HG03442 (cell line): ENCODE results near the gene FOXN1.

Experiments used
- ATAC-seq: cut with Tn5 transposase; IDR thresholded peaks from one replicate; pipeline ENCODE4 v1.9.1; 2021; ENCODE audit warnings: mild to moderate bottlenecking, moderate library complexity; ENCODE audit not compliant: unreplicated experiment

Gene FOXN1

DNA sequence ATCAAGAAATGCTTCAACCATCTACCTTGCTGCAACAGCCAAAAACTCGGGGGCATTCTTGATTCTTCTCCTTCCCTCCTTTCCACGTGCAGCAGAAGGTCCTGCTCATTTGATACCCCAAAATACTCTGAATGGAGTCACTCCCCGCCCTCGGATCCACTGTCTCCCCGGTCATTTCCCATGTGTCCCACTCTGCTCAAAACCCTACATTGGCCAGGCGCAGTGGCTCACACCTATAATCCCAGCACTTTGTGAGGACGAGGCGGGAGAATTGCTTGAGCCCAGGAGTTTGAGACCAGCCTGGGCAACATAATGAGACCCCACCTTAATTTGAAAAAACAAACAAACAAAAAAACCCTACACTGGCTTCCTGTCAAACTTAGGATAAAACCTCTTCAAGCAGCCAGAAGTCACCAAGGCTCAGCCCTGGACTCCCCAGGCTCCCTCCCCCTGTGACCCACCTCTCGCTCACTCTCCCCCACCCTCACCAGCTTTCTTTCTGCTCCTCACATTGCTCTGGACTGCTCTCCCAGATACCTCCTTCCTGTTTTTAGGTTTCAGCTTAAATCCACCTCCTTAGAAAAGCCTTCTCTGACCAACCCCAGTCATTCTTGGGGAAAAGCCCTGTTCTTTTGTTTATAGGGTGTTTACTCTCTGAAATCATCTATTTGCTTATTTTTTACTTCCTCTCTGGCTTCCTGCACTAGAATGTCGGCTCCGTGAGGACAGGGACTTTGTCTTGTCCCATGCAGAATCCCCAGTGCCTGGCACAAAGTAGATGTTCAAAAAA is 29.9 kb upstream of the FOXN1 start:
- no peak for ATAC-seq

DNA sequence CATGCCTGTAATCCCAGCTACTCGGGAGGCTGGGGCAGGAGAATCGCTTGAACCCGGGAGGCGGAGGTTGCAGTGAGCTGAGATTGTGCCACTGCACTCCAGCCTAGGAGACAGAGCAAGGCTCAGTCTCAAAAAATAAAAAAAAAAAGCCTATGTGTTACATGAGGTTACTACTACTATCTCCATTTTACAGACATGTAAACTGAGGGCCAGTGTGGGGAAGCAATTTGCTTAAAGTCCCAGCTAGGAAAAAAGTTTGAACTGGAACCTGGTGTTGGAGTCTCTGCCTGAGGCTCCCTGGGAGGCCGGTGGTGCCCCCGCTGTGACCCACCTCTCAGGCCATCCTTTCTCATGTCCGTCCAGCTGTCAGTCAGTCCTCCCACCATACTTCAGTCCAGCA is 28.2 kb upstream of the FOXN1 start:
- ATAC-seq = no peak

DNA sequence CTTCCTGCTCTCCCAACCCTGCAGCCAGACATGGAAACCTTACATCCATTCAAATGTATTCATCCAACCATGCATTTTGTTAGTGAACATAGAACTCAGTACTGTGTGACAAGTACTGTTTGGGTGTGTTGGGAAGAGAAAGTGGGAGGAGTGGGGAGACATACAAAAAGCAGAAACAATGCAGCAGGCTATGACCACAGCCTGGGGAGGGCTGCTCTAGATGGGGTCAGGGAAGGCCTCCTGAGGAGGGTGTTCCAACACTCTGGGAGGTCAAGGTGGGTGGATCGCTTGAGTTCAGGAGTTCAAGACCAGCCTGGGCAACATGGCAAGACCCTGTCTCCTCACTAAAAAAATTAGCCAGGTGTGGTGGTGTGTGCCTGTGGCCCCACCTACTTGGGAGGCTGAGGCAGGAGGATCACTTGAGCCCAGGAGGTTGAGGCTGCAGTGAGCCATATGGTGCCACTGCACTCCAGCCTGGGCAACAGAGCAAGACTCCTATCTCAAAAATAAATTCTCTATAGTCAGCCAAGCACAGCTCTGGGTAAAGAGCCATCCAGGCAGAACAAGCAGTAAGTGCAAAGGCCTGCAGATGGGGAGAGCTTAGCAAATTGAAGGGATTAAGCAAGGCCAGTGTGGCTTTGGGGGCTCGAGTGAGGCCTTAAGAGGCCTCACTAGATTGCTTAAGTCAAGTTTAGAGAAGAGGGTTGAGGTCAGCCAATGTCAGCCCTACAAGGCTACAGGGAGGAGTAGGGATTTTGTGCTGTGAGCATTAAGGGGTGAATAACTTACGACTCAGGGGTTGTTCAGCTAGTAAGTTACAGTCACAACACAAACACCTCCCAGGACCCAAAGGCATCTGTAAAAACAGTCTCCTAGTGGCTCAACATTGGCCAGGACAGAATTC is 27.2 kb upstream of the FOXN1 start:
- ATAC-seq = no peak

DNA sequence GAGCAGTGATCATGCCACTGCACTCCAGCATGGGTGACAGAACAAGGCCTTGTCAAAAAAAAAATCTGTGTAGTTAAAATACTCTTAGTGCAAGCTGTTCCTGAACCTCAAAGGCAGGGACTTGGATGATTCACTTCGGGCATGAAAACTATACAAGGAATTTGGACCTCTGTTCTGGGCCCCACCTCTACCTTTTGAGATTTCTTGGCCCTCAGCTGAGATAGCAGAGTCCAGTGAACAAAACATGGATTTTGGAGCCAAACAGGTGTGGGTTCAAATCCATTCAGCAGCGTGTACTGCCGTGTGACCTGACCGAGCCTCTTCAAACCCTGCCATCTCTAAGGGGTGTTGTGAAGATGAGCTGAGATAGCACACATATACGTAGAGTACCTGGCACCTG is 25.9 kb upstream of the FOXN1 start:
- no peak for ATAC-seq

DNA sequence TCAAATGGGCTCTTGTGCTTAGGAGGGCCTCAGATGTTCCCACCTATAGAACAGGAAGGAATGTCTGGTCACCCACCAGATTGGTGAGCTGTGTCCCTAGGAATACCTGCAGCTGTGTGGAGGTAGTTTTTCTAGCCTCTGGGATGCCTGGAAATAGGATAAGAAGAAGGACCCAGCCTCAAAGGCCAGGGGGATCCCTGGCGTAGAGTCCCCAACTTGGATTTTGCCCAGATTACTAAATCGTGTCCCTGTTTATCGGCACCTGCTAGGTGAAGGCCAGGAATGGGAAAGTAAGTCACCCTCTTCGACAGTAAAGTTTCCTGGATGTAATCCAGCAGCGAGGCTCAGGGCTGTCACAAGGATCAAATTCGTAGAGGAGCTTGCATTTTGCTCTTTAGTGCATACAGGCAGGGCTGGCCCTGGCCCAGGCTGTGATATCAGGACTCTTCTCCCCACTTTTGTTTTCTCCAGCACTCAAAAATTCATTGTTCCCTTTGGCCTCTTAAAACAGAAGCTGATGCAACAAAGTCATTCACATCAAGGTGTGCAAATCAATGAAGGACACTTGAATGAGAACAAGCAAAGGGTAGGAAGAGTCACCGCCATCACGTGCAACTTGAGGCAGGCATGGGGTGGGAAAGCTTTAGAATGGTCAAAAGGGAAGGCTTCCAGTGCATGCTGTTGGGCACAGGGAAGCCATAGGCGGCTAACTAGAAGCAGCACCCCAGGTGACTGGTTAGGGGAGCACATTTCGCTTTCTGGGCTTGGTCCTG is 25.2 kb upstream of the FOXN1 start:
- no peak for ATAC-seq

DNA sequence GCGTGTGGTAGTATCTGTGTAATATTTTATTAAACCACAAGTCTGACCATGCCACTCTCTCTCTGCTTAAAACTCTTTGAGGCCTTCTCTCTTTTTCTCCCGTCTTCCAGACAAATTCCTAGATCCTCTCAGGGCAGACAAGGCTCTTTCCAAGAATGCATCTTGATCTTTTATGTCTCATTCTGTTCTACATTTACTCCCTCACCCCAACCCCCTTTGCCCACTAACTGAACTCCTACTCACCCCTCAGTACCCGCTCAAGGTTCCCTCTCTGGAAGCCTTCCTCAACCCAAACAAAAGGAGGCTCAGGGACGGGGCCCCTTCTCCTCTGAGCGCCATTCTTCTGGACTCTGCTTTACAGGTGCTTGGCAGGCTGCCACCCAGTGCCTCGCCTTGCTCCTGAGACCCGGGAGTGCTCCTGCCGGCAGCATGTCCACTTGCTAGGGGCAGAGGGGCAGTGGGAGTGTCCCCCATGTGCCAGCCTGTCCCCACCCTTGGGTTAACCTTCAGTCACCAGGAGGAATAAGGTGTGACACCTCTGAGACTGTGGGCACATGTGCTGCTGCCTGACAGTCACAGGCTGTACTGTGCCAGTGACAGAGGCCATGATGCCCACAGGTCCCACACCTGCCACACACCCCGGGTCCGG is 23.5 kb upstream of the FOXN1 start:
- no peak for ATAC-seq

DNA sequence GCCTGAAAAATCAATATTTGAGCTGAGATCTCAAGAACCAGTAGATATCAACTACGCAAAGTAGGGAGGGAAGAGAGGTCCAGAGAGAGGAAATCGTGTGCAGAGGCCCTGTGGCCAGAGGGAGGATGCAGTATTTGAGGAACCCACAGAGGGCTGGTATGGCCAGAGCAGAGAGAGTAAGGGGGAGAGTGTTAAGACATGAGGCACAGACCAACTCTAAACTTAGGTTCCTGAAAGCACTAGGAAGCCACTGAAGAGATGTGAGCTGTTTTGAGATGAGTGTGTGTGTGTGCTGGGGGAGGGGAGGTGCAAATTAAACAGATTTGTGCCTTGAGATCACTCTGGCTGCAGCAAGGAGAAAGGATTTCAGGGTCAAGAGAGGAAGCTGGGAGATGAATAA is 21.9 kb upstream of the FOXN1 start:
- ATAC-seq = peak; percentile 74

DNA sequence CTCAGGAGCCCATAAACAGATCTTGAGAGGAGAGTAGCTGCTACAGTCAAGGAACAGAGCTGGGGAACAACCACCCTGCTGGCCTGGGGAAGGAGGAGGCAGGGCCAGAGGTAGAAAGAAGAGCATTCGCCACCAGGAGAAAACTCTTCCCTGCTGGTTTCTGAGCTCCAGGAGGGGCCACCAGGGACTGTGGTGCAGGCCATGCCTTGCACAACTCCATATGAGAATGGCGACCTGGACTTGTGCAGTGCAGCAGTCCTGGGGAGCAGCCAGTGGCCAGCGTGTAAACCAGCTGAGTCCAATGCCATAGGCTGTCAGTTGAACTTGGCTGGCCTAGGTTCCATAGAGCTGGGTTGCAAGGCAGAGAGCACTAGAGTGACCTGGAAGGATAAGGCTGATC is 21.1 kb upstream of the FOXN1 start:
- no peak for ATAC-seq

DNA sequence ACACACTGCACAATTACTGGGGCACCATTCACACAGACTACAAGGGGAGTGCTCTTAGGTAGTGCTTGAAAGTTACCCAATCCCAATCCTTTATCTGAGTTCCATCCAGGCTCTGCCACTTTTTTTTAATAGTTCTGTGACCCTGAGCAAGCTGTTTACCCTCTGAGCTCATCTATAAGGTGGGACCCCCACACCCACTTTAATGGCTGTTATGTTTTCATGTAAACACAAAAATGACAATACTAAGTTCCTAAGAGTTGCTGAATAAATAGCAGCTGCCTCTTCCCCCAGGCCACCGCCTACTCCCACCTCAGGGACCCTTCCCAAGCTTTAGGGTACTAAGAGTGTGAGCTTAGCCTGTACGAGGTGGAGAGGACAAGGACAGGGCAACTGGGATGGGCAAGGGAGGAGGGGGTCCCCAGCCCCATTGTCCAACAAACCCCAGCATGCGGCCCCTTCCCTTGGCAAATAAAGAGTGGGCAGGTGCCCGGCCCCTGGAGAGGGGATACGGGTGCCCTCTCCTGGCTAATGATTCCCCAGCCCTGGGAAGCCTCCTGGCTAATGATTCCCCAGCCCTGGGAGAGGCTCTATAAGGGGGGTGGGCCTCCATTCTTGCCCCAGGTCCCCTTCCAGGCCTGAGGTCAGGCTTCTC is 18.1 kb upstream of the FOXN1 start:
- ATAC-seq = no peak

DNA sequence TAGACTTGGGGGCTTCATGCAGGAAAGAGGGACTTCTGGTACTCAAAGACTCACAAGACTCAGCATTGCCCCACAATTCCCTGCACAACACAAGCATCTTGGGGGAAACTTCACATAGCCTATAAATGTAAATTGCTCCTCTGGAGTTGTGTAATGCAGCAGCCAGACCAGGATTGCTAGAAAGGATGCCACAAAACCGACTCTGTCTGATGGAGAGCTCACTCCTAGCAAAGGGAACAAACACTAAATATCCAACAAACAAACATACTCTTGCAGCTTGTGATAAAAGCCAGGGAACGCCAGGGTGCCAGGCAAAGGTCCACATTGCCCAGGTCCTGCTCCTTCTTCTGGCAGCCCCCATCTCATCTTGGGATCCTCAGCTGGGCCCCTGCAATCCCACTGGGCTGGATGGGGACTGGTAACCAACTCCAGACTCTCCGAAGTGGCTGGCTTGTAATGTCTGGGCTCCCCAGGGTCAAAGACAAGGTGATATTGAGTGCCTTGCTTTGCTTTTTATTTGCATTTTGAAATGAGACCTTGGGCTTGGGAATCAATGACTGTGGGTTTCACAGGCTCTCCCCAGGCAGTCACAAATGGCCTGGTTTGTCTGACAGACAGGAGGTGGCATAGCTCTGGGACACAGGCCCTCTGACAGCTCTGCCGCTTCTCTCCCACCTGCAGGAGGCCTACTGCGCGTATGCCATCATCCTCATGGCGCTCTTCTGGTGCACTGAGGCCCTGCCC is 17.4 kb upstream of the FOXN1 start:
- no peak for ATAC-seq

DNA sequence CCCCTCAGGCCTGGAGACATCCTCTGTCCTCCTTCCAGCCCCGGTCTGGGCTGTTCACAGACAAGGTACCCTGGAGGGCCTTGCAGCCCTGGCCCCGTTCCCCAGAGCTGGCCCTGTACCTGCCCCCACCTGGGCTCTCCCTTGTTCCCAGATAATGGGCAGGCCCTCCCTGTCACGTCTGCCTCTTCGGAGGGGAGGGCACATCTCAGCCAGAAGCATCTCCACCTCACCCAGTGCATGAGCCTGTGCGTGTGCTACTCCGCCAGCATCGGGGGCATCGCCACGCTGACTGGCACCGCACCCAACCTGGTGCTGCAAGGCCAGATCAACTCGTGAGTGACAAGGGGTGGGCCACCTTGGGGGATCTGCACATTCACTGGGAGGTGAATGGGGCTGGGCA is 14.9 kb upstream of the FOXN1 start:
- no peak for ATAC-seq

DNA sequence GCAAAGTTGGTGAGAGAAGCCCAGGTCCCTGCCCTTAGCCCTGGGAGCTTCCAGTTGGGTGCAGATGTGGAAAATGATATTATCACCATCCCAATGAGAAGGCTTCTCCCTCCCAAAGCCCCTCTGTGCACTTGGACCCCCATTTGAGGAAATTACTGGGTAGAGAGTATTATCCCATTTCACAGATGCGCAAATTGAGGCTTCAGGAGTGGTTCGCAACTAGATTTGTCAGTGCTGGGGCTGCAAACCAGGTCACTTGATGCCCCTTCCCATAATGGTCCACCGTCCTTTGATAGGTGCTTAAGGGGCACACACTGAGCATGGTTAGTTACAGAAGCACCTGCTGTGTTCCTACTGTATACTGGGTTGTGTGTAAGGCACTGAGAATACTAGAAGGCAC is 14.3 kb upstream of the FOXN1 start:
- no peak for ATAC-seq

DNA sequence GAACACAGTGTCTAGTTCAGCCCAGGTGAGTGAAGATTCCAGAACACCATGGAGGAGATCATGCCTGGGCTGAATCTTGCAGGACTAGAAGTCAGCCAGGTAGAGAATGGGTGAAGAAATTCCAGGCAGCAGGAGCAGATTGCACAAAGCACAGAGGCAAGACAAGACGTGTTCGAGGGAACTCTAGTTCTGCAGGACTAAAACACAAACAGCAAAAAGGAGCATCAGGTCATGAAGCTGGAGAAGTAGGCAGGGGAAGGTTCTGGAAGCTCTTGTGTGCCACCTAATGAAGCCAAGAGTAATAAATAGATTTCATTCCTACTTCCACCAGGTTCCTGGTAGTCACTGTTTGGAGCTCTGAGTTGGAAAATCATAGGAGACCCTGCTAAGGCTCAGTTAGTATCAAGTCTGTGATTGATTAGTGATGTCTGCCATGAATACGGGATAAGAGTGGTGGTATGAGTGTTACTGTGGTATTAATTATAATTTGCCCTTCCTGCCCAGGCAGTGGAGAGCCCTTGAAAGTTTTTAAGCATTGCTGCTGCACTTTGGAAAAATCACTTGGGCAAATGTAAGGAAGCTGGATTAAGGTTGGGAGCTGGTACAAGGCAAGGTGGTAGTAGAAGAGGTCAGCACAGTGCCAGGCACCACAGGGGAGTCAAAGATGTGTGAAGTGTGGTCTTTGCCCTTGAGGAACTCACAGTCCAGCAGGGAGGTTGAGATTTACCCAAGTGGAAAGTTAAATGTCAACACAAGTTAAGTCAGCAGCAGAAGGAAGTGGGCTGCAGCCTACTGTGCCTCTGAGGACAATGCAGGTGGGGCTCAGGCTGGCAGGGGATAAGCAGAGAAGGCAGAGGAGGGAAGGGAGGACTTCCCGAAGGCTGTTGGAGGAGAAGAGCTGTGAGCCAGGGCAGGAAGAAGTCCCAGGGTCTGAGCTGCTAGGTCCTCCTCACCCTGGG is 13.5 kb upstream of the FOXN1 start:
- no peak for ATAC-seq

DNA sequence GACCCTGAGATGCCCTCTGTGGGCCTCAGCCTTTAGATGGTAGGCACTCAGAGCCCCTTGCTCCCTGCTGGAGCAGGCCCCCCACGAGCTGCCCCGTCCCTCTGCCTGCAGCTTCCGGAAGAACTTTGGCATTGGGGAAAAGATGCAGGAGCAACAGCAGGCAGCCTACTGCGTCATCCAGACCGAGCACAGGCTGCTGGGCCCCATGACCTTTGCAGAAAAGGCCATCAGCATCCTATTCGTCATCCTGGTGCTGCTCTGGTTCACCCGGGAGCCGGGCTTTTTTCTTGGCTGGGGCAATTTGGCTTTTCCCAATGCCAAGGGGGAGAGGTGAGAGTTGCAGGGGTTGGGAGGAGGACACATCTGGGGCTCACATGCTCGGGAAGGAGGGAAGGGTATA is 12.7 kb upstream of the FOXN1 start:
- ATAC-seq = no peak

DNA sequence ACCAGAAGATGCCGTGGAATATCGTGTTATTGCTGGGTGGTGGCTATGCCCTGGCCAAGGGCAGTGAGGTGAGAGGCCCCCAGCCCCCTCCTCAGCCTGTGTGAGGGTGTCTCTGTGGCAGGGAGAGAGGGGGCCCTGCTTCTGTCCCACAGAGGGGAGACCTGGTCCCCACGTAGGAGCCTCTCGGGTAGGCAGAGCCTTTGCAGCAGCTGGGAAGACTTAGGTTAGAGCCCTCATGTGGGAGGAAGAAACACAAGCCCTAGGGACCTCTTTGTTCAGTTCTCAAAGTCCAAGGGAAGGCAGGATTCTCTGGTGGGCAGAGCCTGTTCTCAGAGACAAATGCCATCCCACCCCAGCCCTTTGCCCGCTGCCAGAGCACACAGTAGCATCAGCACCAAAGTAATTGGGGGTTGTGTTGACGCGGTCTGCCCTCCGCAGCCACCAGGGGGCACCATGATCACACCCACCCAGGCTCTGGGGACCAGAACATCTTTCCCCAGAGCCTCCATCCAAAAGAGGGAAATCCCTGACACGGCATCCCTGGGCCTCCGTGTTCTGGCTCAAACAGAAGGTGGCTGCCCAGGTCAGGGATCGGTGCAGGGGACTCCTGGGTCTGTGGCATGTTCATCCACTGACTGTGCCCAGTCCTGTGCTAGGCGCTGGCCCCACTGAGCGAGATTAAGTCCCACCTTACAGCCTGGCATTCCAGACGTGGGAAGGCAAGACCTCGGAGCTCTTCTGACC is 11.5 kb upstream of the FOXN1 start:
- ATAC-seq = no peak

DNA sequence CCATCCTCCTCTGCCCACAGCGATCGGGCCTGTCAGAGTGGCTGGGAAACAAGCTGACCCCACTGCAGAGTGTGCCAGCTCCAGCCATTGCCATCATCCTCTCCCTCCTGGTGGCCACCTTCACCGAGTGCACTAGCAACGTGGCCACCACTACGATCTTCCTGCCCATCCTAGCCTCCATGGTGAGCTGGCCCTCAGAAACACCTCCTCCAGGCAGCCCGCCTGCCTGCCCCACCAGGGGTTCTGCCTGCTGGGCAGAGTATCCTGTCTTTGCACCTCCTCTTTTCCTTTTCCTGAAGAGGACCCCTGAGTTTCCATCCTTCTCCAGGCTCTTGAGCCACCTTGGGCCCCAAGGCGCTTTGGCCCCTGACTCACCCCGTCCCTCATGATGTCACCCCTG is 10.5 kb upstream of the FOXN1 start:
- no peak for ATAC-seq

DNA sequence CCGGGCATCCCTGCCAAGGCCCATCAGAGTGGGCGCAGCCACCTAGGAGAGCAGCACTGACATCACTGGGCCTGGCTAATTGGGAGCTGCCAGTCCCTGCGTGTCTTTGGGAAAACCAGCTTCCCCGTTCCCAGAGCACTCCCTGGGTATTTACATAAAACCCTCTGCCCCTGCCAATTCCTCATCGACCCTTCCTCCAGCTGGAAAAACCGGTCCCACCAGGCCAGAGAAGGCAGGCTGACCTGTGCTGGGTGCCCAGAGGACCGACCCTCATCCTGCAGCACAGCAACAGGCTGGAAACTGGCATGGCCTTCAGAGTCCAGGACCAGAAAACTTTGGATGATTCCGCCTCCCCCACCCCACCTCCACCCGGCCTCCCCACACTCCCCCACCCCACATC is 8.2 kb upstream of the FOXN1 start:
- ATAC-seq = no peak
